Measurements from ENCODE around the gene STXBP1. TPM values are rescaled to one million over a fixed set of nuclear protein-coding genes. Genes with fewer than 3 reads are reported as not detected.

STXBP1 gene
- total and polyA plus RNA-seq, 2 of the 13 experiments (the other 11 are each of a cell fraction or from before 2014, with no cell fraction given) = 2.9 TPM

- no peaks in the 10 kb centered on the region for H4K20me1 ChIP-seq (ENCODE audit: insufficient read depth, low read length)
- WGBS (ENCODE audit: low lambda C conversion rate) = 94% methylated on average over 1 of the region's 1 CpG
- no peaks in the 10 kb centered on the region for H3K9me3 ChIP-seq (ENCODE audit: low read length)
- peaks cover 24% of the 10 kb centered on the region for H3K4me1 ChIP-seq (ENCODE audit: insufficient read depth, low read length)
- H3K4me2 ChIP-seq (ENCODE audit: low read depth, low read length) = no peak overlapping the region
- TF ChIP-seq SAFB2 (CRISPR knock-in tag; IDR thresholded peaks at IDR 0.05; ENCODE audit: borderline replicate concordance, low read depth) = no peak
- TF ChIP-seq, protein P1, sequence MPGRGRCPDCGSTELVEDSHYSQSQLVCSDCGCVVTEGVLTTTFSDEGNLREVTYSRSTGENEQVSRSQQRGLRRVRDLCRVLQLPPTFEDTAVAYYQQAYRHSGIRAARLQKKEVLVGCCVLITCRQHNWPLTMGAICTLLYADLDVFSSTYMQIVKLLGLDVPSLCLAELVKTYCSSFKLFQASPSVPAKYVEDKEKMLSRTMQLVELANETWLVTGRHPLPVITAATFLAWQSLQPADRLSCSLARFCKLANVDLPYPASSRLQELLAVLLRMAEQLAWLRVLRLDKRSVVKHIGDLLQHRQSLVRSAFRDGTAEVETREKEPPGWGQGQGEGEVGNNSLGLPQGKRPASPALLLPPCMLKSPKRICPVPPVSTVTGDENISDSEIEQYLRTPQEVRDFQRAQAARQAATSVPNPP (CRISPR knock-in tag; IDR thresholded peaks at IDR 0.05) = no peak
- no peaks in the 10 kb centered on the region for H3K79me2 ChIP-seq (ENCODE audit: insufficient read depth, low read length)
- DNase-seq (ENCODE audit: low spot score) (no peak), FAIRE-seq (no peak), ATAC-seq (no peak)
- no peak overlapping the region for H3K4me3 ChIP-seq (replicated peaks in 1 of 3; ENCODE audit: insufficient read depth in 1 of 3, low read depth in 2 of 3, low read length in 3 of 3)
- no peak overlapping the region for H3K9ac ChIP-seq (ENCODE audit: insufficient read depth, low read depth, low read length)
- in situ Hi-C loops (cut with HindIII; ENCODE audit: extremely low pct_ligation_motif_present, low pct_unique_long_range_greater_than_20kb) = no loop called here
- no peak overlapping the region for H2AFZ ChIP-seq (ENCODE audit: low read length)
- no peak overlapping the region for H3K27ac ChIP-seq (ENCODE audit: extremely low read length, insufficient read depth, low read length)
- intact Hi-C loops (cut with micrococcal nuclease; ENCODE audit: unreplicated experiment) = no loop called here
- no peaks in the 10 kb centered on the region for H3K36me3 ChIP-seq (replicated peaks in 1 of 2; ENCODE audit: control insufficient read depth in 1 of 2, insufficient read depth in 2 of 2, low read length in 2 of 2)
- no peaks in the 10 kb centered on the region for H3K27me3 ChIP-seq (ENCODE audit: control insufficient read depth in 1 of 2, insufficient read depth in 2 of 2, low read length in 2 of 2)
- no TSS peak for BruUV-seq (replicated peaks)
- CTCF ChIA-PET (ENCODE audit: low intra/inter-chr PET ratio, low total read pairs) = no interaction called here
- POLR2A ChIA-PET = no interaction called here
Observed at GRCh38 chr9:127662617-127663016, 50.5 kb downstream of the STXBP1 start.

- ATAC-seq (no peak), DNase-seq (ENCODE audit: low spot score) (no peak), FAIRE-seq (no peak)
- Histone ChIP-seq H3K27me3 (ENCODE audit: control insufficient read depth in 1 of 2, insufficient read depth in 2 of 2, low read length in 2 of 2) (no peaks in the 10 kb centered on the region), H4K20me1 (ENCODE audit: insufficient read depth, low read length) (no peaks in the 10 kb centered on the region), H3K36me3 (replicated peaks in 1 of 2; ENCODE audit: control insufficient read depth in 1 of 2, insufficient read depth in 2 of 2, low read length in 2 of 2) (no peaks in the 10 kb centered on the region), H3K9me3 (ENCODE audit: low read length) (no peaks in the 10 kb centered on the region), H3K79me2 (ENCODE audit: insufficient read depth, low read length) (no peaks in the 10 kb centered on the region), H3K4me1 (ENCODE audit: insufficient read depth, low read length) (peaks cover 24% of the 10 kb centered on the region), H3K4me3 (replicated peaks in 1 of 3; ENCODE audit: insufficient read depth in 1 of 3, low read depth in 2 of 3, low read length in 3 of 3) (no peak overlapping the region), H3K4me2 (ENCODE audit: low read depth, low read length) (peak overlapping the region; percentile 55), H3K9ac (ENCODE audit: insufficient read depth, low read depth, low read length) (0 out of 2 replicates have a peak overlapping the region, but pooled peaks have one; percentile 10), H2AFZ (ENCODE audit: low read length) (no peak overlapping the region), H3K27ac (ENCODE audit: extremely low read length, insufficient read depth, low read length) (no peak overlapping the region)
- WGBS (ENCODE audit: low lambda C conversion rate) = 100% methylated on average over 3 of the region's 7 CpGs
- POLR2A ChIA-PET = interaction anchor here (0.8 kb wide), 1 partner anchor 49 kb away, joined by 4 read pairs; no protein-coding TSS in a partner anchor
- in situ Hi-C loops (cut with HindIII; ENCODE audit: extremely low pct_ligation_motif_present, low pct_unique_long_range_greater_than_20kb) = no loop called here
- intact Hi-C loops (cut with micrococcal nuclease; ENCODE audit: unreplicated experiment) = no loop called here
- BruUV-seq (replicated peaks) = no TSS peak
- CTCF ChIA-PET (ENCODE audit: low intra/inter-chr PET ratio, low total read pairs) = no interaction called here
- TF ChIP-seq DNMT1 (CRISPR knock-in tag; IDR thresholded peaks at IDR 0.05) (no peak), PHF20 (CRISPR knock-in tag; IDR thresholded peaks at IDR 0.05) (0 out of 2 replicates have a peak, but pooled peaks have one; percentile 4), SMAD3 (CRISPR knock-in tag; IDR thresholded peaks at IDR 0.05) (no peak), ZNF20 (CRISPR knock-in tag; IDR thresholded peaks at IDR 0.05) (no peak), MXD4 (CRISPR knock-in tag; IDR thresholded peaks at IDR 0.05) (no peak), ZBTB10 (CRISPR knock-in tag; IDR thresholded peaks at IDR 0.05; ENCODE audit: borderline replicate concordance) (no peak), ZNF564 (CRISPR knock-in tag; IDR thresholded peaks at IDR 0.05) (no peak), ZNF773 (CRISPR knock-in tag; IDR thresholded peaks at IDR 0.05; ENCODE audit: borderline replicate concordance) (no peak), ZNF253 (CRISPR knock-in tag; IDR thresholded peaks at IDR 0.05; ENCODE audit: borderline replicate concordance) (no peak), ZFP36L2 (CRISPR knock-in tag; IDR thresholded peaks at IDR 0.05) (no peak)
- TF ChIP-seq, protein P2, sequence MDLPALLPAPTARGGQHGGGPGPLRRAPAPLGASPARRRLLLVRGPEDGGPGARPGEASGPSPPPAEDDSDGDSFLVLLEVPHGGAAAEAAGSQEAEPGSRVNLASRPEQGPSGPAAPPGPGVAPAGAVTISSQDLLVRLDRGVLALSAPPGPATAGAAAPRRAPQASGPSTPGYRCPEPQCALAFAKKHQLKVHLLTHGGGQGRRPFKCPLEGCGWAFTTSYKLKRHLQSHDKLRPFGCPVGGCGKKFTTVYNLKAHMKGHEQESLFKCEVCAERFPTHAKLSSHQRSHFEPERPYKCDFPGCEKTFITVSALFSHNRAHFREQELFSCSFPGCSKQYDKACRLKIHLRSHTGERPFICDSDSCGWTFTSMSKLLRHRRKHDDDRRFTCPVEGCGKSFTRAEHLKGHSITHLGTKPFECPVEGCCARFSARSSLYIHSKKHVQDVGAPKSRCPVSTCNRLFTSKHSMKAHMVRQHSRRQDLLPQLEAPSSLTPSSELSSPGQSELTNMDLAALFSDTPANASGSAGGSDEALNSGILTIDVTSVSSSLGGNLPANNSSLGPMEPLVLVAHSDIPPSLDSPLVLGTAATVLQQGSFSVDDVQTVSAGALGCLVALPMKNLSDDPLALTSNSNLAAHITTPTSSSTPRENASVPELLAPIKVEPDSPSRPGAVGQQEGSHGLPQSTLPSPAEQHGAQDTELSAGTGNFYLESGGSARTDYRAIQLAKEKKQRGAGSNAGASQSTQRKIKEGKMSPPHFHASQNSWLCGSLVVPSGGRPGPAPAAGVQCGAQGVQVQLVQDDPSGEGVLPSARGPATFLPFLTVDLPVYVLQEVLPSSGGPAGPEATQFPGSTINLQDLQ (CRISPR knock-in tag; IDR thresholded peaks at IDR 0.05) = no peak
Observed at GRCh38 chr9:127664324-127664677, 52.2 kb downstream of the STXBP1 start.

All from HepG2 (cell line).